Epidermal melanocyte (primary cell): ENCODE results near the gene ARHGEF17.

Experiments used
- DNase-seq: peaks from one replicate; pipeline ENCODE4 v3.0.0; 2011; ENCODE audit warnings: low spot score; ENCODE audit not compliant: insufficient read length

The ARHGEF17 gene

DNA sequence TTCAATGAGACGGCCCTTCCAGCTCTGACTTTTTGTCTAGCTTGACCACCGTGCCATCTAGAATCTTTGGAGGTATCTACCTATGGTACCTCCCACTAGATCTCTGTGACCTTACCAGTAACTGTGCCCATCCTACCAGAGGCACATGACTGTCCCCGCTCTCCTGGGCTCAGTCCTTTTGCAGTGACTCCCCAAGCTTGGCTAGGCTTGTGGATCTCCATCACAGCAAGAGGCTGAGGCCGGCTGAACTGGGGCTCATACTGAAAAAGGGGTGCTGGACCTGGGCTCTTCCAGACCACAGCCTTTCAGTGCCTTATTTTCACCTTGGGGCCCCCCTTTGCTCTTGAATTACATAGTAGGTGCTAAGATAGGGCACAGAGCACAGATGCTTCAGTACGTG, 95.5 kb downstream of the ARHGEF17 start:
- DNase-seq, result no peak

DNA sequence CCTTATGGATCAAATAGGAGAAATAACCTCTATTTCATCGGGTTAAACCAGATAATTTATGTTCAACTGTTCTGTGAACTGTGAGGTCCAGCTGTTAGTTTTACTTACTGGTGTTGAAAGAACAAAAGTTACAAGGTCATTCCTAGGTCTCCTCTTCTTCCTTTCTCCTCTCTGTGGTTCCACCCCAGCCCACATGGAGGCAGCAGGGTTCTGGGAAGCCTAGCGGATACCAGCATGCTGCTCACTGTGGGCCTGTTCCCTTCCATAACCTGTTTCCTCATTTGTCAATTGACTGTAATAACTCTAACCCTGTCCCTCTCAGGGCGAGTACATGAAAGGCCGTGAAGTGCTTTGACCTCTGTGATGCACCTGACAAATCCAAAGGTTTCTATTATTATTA, 96.0 kb downstream of the ARHGEF17 start:
- no peak for DNase-seq

DNA sequence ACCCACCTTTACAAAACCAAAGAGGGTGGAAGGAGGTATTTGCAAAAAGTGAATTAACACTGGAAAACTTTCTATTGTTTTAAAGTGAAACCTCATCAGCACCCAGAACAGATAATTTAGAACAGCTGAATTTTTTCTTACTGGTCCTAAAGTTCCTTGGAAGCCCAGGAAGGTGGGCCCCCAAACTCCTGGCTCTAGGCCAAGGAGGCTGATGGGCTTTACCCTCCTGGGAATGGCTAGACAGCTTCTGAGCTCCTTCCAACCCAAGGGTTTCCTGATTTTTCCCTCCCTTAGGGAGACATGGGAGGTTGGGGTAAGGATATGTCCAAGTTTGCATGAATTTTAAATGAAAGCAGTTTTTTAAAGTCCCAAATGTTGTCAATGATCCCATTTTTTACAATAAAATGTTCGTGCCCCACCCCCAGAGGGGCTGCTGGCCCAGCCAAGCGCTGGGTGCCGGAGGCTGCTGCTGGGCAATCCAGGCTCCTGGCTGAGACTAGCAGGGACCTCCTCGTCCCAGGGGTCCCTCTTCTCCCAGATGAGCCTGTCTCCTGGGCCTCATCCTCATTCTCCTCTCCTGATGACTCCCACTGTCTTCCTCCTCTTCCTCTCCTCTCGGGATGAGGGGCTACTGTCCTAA, 96.5 kb downstream of the ARHGEF17 start:
- no peak for DNase-seq

DNA sequence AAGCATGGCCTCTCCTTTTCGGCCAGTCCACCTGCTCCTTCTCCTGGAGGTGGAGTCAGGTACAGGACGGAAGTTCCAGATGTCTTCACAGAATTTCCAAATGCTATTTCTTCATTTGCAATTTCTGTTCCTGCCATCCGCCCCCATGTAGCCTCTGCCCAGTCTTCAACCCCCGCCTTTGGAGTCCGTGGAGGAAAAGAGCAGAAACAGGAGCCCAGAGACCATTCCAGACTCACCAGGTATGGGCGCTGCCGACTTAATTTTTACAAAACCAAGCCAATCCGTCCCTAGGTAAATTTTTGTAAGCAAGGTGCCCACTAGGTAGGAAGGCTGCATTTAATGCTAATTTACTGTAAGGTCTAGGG, 97.1 kb downstream of the ARHGEF17 start:
- DNase-seq, result no peak

DNA sequence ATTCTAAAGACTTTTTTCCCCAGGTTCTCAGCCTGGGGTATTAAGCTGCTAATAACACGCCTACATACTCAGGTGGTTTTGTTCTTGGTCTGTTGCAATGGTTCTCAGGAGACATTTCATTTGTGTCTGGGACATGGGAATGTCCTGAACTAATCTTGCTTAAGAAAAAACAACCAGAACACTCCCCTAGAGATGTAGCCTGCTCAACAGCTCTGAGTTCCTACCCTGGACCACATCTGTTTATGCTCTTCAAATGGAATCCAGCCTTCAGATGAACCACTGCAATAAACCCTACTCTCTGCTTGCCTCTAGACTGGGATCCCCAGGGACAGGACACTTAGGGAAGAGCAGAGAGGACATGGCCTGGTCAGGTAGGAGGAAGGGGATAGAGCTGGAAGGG, 98.1 kb downstream of the ARHGEF17 start:
- no peak for DNase-seq

DNA sequence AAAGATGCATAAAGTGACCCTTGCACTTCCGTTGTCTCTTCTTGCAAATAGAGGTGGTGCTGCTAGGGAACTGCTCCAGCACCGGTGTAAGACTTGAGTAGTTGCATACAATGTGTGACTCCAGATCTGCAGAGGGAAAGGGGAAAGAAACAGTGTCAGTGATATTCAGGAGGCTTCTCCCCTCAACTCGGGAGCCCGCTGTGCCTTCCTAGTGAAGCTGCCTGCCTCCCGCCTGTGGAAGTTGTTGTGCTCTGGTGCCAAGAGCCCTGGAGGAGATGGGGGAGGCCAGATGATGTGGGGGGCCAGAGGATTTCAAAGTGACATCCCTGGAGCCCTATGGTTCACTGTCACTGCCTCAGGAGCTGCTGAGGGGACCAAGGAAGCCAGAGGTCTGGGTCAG, 98.5 kb downstream of the ARHGEF17 start:
- DNase-seq, result no peak

DNA sequence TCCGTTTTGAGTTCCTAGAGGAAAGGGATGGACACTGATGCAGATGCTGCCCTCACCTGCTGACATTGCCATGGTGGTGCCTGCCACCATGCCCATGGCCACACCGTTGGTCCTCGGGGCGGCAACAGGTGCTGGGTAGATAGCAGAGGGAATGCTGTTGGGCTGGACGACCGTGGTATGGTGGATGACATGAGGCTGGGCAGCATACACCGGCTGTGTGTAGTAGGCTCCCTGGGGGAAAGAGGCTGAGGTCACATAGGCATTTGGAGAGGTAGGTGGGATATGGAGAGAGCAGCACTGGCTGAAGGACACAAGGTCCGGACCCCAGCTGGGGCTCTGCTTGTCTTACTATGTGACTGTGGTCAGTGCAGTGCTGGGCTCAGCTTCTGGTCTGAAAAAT, 101.4 kb downstream of the ARHGEF17 start:
- no peak for DNase-seq

DNA sequence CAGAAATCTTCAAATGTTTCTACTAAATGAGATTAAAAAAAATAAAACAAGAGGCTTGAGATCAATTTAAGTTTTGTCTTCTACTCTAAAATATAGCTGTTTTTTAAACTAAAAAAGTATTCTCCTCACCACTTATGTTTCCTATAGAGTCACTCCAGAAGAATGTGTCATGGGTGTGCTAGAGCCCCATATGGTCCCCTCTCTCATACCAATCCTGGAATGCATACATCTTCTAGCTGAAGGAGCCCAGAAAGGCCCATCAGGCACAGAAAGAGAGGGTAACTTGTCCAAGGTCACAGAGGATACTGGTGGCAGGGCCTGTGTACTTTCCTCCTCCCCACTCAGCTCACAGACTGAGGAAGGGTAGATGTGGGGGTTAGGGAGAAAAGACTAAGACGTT, 102.6 kb downstream of the ARHGEF17 start:
- no peak for DNase-seq

DNA sequence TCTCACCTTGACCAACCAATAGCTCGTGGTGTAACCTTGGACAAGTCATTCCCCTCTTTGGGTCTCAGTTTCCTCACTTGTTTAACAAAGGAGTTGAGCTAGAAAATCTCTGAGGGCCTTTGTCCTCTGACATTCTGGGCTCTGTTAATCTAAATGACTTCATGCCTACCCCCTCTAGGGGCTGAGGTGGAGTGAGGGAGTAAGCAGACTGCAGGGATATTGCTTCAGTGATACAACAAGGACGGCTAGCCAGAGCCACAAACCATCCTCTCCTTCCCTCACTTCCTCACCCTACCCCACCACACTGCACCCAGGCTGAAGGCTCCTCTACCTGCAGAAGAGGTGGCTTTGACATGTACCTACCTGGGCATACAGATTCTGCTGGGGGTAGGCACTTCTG, 103.0 kb downstream of the ARHGEF17 start:
- DNase-seq, result no peak

DNA sequence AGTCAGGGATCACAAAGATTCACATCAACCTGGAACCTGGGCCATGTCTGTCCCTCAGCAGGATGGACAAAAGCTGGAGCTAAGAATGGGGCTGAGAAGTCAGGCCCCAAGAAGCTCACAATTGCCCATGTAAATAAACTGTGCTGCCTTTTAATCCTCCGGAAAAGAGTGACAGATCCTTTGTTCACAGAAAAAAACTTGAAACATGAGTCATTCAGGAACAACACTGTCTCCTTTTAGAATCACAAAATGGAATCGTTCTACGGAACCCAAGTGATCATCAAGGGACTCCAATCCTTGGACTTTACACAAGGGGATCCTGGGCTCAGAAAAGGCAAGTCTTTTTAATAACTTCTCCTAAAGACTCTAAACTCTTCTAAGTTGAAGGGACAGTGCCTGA, 104.2 kb downstream of the ARHGEF17 start:
- DNase-seq, result no peak

DNA sequence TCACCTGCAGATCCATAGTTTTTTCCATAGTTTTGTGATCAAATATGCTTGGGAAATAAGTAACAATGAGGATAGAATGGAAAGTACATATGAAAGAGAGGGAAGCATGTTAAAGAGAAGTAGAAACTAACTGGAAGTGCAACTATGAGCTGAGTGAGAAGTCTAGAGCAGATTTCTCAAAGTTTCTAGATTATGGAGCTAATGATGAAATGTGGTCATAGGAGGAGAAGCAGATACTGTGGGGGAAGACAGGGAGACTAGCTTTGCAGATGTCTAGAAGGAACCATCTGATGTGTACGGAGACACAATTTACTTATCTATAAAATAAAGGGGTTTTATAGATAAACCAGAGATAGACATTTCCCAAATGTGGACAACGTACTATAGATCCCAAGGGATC, 105.2 kb downstream of the ARHGEF17 start:
- DNase-seq, result no peak

DNA sequence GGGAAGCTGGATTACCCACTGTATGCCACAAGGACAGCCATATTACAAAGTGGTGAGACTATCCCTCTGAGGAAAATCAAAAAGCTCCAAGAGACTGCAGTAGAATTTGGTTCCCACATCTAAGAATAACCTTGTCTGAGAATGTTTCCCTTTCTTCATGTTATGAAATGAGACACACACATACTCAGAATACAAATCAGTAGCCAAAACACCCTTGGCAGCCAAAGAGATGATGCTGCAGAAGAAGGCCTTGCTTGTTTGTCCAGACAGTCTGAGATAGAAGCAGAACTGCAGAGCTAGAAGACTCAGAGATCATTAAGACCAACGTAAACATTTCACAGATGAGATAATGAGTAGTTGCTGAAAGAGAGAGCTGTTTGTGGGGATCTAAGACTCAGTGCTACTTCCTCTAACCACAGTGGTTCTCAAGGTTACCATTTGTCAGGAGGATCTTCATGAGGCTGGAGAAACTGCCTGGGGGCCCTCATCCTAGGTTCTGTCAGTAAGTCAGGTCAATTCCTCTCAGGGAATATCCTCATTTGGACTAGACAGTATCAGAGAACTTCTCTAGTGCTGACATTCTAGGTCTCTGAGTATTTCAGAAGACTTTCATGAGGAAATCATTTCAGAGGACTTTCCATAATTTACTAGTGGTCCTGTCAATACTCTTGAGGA, 107.0 kb downstream of the ARHGEF17 start:
- no peak for DNase-seq

DNA sequence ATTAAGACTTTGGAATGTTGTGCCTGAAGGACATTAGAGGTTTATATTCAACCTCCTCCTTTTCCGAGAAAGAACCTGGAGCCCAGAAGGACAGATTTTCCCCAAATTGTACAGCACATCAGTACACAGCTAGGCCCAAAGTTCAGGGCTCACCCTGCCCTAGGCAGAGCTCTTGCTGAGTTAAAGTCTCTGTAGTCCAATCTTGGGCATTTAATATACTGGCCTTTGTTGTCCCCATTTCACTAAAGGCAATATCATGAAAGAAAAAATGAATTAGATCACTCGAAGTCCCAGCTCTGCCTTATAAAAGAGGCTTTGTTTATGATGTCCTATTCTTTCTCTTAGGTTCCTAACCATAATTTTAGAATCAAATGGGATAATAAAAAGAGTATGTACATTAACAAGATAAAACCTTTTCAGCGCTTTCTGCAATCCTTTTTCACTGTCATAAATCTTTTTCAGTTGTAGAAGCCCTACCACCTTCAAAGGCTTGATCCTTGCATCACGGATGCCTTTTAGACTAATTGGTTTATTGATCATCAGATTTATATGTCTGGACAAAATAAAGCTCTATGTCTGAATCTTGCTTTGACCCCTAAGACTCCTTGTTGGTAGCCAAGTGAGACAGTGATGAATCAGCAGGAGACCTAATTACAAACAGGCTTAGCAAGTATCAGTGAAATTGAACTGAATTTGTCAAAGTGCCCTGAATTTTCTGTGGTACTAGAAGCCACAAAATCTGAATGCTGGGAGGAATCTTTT, 108.0 kb downstream of the ARHGEF17 start:
- DNase-seq, result peak; percentile 26

DNA sequence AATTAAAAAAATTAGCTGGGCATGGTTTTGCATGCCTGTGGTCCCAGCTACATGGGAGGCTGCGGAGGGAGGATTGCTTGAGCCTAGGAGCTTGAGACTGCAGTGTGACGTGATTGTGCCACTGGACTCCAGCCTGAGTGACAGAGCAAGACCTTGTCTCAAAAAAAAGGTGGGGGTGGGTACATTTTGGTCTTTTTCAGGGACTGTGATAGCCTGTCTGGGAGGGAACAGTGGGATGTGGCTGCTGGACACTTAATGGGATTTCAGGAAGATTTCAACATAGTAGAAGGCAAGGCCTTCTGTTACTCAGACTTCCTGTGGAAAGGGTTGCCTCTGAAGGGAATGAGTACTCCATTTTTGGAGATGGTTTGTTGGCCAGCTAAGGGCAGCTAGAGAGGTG, 108.7 kb downstream of the ARHGEF17 start:
- DNase-seq, result no peak
